OCI-LY7 (cell line): ENCODE results near the gene CD37.

Source experiments
- EZH2phosphoT487 ChIP-seq: fragments of 200-600 bp; sonication (generic); IDR thresholded peaks from 2 replicates; pipeline ENCODE4 v1.6.1; 2018; ENCODE audit warnings: low read depth, borderline replicate concordance, mild to moderate bottlenecking, mixed run types, antibody characterized with exemption, low read length, moderate library complexity, mixed read lengths
- TF ChIP-seq, protein P1 (sequence below): fragments of 200-600 bp; sonication (generic); conservative IDR thresholded peaks from 2 replicates; pipeline ENCODE4 v1.5.1; 2014; ENCODE audit warnings: mild to moderate bottlenecking, antibody characterized with exemption, low read length, moderate library complexity, mixed read lengths

DNA sequence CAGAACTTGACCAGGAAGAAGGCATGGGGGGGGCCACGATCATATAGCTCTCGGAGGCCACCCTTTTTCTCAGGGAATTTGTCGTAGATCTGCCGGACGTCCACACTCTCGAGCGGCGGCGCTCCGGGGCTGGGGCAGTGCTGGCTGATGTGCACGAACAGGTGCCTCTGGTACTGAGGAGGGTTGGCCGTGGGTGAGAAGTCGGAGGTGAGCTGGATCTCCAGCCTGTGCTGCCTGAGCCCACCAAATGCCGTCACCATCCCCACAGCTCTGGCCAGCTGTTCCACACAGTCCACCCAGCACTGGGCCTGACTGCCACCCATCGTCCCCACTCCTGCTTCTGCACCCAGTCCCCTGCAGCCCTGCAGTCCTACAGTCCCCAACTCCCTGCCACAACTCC is 12.0 kb downstream of the CD37 start:
- TF ChIP-seq, protein P1, sequence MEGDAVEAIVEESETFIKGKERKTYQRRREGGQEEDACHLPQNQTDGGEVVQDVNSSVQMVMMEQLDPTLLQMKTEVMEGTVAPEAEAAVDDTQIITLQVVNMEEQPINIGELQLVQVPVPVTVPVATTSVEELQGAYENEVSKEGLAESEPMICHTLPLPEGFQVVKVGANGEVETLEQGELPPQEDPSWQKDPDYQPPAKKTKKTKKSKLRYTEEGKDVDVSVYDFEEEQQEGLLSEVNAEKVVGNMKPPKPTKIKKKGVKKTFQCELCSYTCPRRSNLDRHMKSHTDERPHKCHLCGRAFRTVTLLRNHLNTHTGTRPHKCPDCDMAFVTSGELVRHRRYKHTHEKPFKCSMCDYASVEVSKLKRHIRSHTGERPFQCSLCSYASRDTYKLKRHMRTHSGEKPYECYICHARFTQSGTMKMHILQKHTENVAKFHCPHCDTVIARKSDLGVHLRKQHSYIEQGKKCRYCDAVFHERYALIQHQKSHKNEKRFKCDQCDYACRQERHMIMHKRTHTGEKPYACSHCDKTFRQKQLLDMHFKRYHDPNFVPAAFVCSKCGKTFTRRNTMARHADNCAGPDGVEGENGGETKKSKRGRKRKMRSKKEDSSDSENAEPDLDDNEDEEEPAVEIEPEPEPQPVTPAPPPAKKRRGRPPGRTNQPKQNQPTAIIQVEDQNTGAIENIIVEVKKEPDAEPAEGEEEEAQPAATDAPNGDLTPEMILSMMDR, result no peak
- TF ChIP-seq EZH2phosphoT487, result no peak
